GM23248 (cell line): ENCODE measurements around the gene TRIO.

Experiments used
- EZH2 ChIP-seq: fragments of 200-600 bp; sonication (generic); IDR thresholded peaks from 2 replicates; pipeline ENCODE4 v1.6.1; 2018; ENCODE audit warnings: antibody characterized with exemption, mild to moderate bottlenecking; ENCODE audit not compliant: insufficient read depth, poor library complexity, severe bottlenecking
- EZH2phosphoT487 ChIP-seq: fragments of 200-600 bp; sonication (generic); IDR thresholded peaks from 2 replicates; pipeline ENCODE4 v1.6.1; 2018; ENCODE audit warnings: antibody characterized with exemption, moderate library complexity, mild to moderate bottlenecking, low read depth; ENCODE audit not compliant: insufficient read depth

DNA sequence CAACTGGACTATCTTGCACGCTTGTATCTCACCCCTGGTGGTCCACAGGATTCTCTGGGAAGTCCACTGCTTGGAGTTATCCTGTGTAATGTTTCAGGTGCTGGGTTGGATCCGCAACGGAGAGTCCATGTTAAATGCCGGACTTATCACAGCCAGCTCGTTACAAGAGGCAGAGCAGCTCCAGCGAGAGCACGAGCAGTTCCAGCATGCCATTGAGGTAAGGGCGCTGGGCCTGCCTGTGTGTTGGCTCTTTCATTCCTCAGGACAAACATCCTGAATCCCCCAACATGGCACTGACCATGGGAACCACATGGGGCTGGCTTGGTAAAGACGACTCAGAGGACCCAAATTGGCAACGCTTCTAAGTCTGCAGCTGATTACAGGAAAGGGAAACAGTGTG lies 223.6 kb downstream of the TRIO start:
- TF ChIP-seq EZH2phosphoT487 (no peak), EZH2 (no peak)
